Stomach (tissue), 4 donors: ENCODE measurements around the gene STAMBPL1.

Source experiments
- POLR2A ChIP-seq, 4 donors: fragments of 450-650 bp; IDR thresholded peaks; one replicate each; pipeline ENCODE4 v1.6.1; 2016; ENCODE audit warnings: antibody characterized with exemption in 4 of 4, control low read depth in 2 of 4, mild to moderate bottlenecking in 1 of 4, moderate library complexity in 1 of 4
- TF ChIP-seq, protein P1 (sequence below), 7 experiments: fragments of 450-650 bp in 4 of 7; fragments of 200-600 bp in 3 of 7; sonication (generic) in 3 of 7; IDR thresholded peaks; one replicate each; pipeline ENCODE4 v1.5.1; 2016 to 2019; ENCODE audit warnings: antibody characterized with exemption in 7 of 7, control low read depth in 2 of 7, mild to moderate bottlenecking in 1 of 7

GRCh38 chr10:88926566-88927415, 46.7 kb downstream of the STAMBPL1 start:
- TF ChIP-seq, protein P1, sequence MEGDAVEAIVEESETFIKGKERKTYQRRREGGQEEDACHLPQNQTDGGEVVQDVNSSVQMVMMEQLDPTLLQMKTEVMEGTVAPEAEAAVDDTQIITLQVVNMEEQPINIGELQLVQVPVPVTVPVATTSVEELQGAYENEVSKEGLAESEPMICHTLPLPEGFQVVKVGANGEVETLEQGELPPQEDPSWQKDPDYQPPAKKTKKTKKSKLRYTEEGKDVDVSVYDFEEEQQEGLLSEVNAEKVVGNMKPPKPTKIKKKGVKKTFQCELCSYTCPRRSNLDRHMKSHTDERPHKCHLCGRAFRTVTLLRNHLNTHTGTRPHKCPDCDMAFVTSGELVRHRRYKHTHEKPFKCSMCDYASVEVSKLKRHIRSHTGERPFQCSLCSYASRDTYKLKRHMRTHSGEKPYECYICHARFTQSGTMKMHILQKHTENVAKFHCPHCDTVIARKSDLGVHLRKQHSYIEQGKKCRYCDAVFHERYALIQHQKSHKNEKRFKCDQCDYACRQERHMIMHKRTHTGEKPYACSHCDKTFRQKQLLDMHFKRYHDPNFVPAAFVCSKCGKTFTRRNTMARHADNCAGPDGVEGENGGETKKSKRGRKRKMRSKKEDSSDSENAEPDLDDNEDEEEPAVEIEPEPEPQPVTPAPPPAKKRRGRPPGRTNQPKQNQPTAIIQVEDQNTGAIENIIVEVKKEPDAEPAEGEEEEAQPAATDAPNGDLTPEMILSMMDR (IDR thresholded peaks at IDR 0.05), result no peak
- TF ChIP-seq POLR2A (IDR thresholded peaks at IDR 0.05), result no peak
